H1 (cell line): ENCODE results near the gene NOD2. TPM values are rescaled to one million over a fixed set of nuclear protein-coding genes. Genes with fewer than 3 reads are reported as not detected.

ENCODE experiments used
- JUN ChIP-seq: IDR thresholded peaks from 2 replicates; pipeline ENCODE4 v1.6.1; 2011; ENCODE audit warnings: low read depth, mild to moderate bottlenecking, improper control_type of control experiment, low read length
- polyA plus RNA-seq, 7 experiments: library from polyadenylated mRNA; depleted of rRNA in 3 of 7; stranded (reverse) in 5 of 7; unstranded in 2 of 7; fragments of >200 nt in 5 of 7; fragments of 200-250 nt in 2 of 7; gene quantifications; 1 replicate in 5 of 7; 2 replicates in 1 of 7; 4 replicates in 1 of 7; pipeline versions ENCODE4 v1.2.1 to v1.2.3, GENCODE V29; 2011 to 2013; ENCODE audit warnings: missing spikeins in 2 of 7, mixed read lengths in 2 of 7
- total RNA-seq: library from RNA; stranded (reverse); fragmentation: NEBNext Ultra II Directional; extraction: Animal tissue kit (Norgen Biotek cat#: 25700); gene quantifications from 2 replicates; pipeline ENCODE4 v1.2.1, GENCODE V29; 2021
- TF ChIP-seq, protein P1 (sequence below): IDR thresholded peaks from 2 replicates; pipeline ENCODE4 v1.6.1; 2012; ENCODE audit warnings: low read length, inconsistent platforms

NOD2 gene
- total and polyA plus RNA-seq, 2 of the 8 experiments (the other 6 are each of a cell fraction or from before 2014, with no cell fraction given): 0.37 to 0.42 TPM

DNA sequence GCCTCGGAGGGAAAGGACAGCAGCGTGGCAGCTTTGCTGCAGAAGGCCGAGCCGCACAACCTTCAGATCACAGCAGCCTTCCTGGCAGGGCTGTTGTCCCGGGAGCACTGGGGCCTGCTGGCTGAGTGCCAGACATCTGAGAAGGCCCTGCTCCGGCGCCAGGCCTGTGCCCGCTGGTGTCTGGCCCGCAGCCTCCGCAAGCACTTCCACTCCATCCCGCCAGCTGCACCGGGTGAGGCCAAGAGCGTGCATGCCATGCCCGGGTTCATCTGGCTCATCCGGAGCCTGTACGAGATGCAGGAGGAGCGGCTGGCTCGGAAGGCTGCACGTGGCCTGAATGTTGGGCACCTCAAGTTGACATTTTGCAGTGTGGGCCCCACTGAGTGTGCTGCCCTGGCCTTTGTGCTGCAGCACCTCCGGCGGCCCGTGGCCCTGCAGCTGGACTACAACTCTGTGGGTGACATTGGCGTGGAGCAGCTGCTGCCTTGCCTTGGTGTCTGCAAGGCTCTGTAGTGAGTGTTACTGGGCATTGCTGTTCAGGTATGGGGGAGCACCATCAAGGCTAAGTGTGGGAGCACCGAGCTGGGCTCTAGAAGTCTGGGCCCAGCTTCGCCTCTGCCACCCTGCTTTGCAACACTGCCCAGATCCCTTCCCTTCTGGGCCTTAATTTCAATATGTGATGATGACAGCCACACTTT lies 18.6 kb downstream of the NOD2 start (continued):
- TF ChIP-seq, protein P1, sequence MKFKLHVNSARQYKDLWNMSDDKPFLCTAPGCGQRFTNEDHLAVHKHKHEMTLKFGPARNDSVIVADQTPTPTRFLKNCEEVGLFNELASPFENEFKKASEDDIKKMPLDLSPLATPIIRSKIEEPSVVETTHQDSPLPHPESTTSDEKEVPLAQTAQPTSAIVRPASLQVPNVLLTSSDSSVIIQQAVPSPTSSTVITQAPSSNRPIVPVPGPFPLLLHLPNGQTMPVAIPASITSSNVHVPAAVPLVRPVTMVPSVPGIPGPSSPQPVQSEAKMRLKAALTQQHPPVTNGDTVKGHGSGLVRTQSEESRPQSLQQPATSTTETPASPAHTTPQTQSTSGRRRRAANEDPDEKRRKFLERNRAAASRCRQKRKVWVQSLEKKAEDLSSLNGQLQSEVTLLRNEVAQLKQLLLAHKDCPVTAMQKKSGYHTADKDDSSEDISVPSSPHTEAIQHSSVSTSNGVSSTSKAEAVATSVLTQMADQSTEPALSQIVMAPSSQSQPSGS: no peak
- TF ChIP-seq JUN: no peak
- TF ChIP-seq, all 59 proteins: peak for 0
